HL-60/S4 treated with retinoic acid at 250 ng/mL for 4 days and 3 days (cell line): Measurements from ENCODE around the gene ARHGEF4.
"Not testable (repeated sequence)": the region's sequence is repeated elsewhere in the genome, so short reads cannot be mapped to it uniquely, and the experiment has no call there.

Experiments
- in situ Hi-C: fragments of 300-500 bp; cut with MboI; formaldehyde crosslinking; loops from 2 replicates; pipeline ENCODE4 v1.7.0; 2022; ENCODE audit warnings: low sequenced_read_pairs

ARHGEF4 gene

GRCh38 chr2:130882111-130882690 is 45.5 kb downstream of the ARHGEF4 start:
- in situ Hi-C loops = no loop called here

- in situ Hi-C loops = no loop called here
Observed at GRCh38 chr2:130882991-130883390, 46.3 kb downstream of the ARHGEF4 start.

GRCh38 chr2:130883496-130883895 is 46.8 kb downstream of the ARHGEF4 start:
- in situ Hi-C loops = no loop called here

- in situ Hi-C loops = no loop called here
Observed at GRCh38 chr2:130884013-130884412, 47.3 kb downstream of the ARHGEF4 start.

- in situ Hi-C loops = no loop called here
Observed at GRCh38 chr2:130884503-130884902, 47.8 kb downstream of the ARHGEF4 start.

GRCh38 chr2:130887643-130888042 is 50.9 kb downstream of the ARHGEF4 start:
- in situ Hi-C loops = no loop called here

GRCh38 chr2:130890941-130891669 is 54.4 kb downstream of the ARHGEF4 start:
- in situ Hi-C loops = no loop called here

GRCh38 chr2:130891966-130892365 is 55.3 kb downstream of the ARHGEF4 start:
- in situ Hi-C loops = no loop called here

- in situ Hi-C loops = no loop called here
Observed at GRCh38 chr2:130892793-130893785, 56.4 kb downstream of the ARHGEF4 start.

GRCh38 chr2:130894326-130894942 is 57.7 kb downstream of the ARHGEF4 start:
- in situ Hi-C loops = no loop called here

GRCh38 chr2:130896813-130897212 is 60.1 kb downstream of the ARHGEF4 start:
- in situ Hi-C loops = no loop called here

- in situ Hi-C loops = no loop called here
Observed at GRCh38 chr2:130898553-130898952, 61.8 kb downstream of the ARHGEF4 start.

GRCh38 chr2:130899306-130899705 is 62.6 kb downstream of the ARHGEF4 start:
- in situ Hi-C loops = no loop called here

GRCh38 chr2:130901061-130901460 is 64.3 kb downstream of the ARHGEF4 start:
- in situ Hi-C loops = no loop called here

GRCh38 chr2:130901626-130902025 is 64.9 kb downstream of the ARHGEF4 start:
- in situ Hi-C loops = not testable (repeated sequence)

- in situ Hi-C loops = no loop called here
Observed at GRCh38 chr2:130908832-130909231, 72.1 kb downstream of the ARHGEF4 start.

- in situ Hi-C loops = no loop called here
Observed at GRCh38 chr2:130910931-130911330, 74.2 kb downstream of the ARHGEF4 start.

GRCh38 chr2:130911482-130911881 is 74.8 kb downstream of the ARHGEF4 start:
- in situ Hi-C loops = no loop called here

GRCh38 chr2:130911996-130912395 is 75.3 kb downstream of the ARHGEF4 start:
- in situ Hi-C loops = no loop called here

- in situ Hi-C loops = no loop called here
Observed at GRCh38 chr2:130912471-130912870, 75.8 kb downstream of the ARHGEF4 start.

GRCh38 chr2:130913891-130914290 is 77.2 kb downstream of the ARHGEF4 start:
- in situ Hi-C loops = no loop called here
